GM12872 (cell line): ENCODE results near the gene APC.
A peak's percentile ranks its signal among the peaks of the same experiment; 100 is the strongest.

Experiments used
- TF ChIP-seq, protein P1 (sequence below): IDR thresholded peaks from 3 replicates; pipeline ENCODE4 v1.5.1; 2011; ENCODE audit warnings: low read depth, mild to moderate bottlenecking, low read length, moderate library complexity; ENCODE audit not compliant: insufficient read depth

The APC gene

GRCh38 chr5:112737070-112737462, 619 bp upstream of the APC start:
- TF ChIP-seq, protein P1, sequence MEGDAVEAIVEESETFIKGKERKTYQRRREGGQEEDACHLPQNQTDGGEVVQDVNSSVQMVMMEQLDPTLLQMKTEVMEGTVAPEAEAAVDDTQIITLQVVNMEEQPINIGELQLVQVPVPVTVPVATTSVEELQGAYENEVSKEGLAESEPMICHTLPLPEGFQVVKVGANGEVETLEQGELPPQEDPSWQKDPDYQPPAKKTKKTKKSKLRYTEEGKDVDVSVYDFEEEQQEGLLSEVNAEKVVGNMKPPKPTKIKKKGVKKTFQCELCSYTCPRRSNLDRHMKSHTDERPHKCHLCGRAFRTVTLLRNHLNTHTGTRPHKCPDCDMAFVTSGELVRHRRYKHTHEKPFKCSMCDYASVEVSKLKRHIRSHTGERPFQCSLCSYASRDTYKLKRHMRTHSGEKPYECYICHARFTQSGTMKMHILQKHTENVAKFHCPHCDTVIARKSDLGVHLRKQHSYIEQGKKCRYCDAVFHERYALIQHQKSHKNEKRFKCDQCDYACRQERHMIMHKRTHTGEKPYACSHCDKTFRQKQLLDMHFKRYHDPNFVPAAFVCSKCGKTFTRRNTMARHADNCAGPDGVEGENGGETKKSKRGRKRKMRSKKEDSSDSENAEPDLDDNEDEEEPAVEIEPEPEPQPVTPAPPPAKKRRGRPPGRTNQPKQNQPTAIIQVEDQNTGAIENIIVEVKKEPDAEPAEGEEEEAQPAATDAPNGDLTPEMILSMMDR: no peak

- TF ChIP-seq, protein P1: no peak; the same call in 2 of the 3 replicates
Observed at GRCh38 chr5:112738191-112738560, 491 bp downstream of the APC start.

DNA sequence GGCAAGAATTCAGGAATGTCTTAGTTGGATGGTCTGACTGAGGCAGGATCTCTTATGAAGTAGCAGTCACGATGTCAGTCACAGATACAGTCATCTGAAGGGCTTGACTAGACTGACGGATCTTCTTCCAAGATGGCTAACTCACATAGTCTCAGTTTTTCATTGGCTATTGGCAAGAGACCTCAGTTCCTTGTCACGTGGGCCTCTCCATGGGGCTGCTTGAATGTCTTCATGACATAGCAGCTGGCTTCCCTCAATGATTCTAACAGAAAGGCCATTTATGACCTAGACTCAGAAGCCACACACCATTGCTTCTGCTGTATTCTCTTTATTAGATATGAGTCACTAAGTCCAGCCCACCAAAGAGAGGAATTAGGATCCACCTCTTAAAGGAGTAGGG, 4.7 kb downstream of the APC start:
- TF ChIP-seq, protein P1: no peak

- TF ChIP-seq, protein P1: no peak
Observed at GRCh38 chr5:112743631-112744030, 5.9 kb downstream of the APC start.

DNA sequence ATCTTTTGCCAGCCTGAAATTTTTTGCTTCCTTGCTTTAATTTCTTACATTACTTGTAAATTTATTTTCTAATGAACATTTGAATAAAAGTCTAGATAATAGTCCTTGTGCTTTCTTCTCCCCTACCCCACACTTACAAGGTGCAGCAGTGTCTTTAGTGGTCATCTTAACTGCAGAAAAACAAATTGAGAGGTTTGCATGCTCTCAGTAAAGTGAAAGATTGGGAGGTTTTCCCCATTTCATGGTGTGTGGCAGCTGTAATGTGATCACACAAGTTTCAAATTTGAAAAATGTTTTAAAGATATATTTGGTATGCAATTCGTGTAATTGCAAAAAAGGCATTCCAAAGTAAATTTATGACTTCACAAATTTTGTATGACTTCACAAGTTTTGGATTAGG, 14.7 kb downstream of the APC start:
- TF ChIP-seq, protein P1: no peak

DNA sequence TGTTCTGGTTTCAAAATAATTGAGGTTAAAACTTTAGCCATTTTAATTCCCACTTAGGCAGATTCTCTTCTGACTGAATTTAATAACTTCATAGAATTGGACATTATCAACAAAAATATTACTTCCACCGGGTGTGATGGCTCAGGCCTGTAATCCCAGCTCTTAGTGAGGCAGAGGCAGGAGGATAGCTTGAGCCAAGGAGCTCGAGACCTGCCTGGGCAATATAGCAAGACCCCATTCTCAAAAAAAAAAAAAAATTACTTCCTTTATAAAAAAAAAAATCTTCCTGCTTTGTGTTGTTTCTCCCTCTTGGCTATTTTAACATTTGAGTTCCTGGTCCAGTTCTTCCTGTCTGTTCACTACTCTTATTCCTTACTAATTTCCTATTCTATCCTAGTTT, 18.0 kb downstream of the APC start:
- TF ChIP-seq, protein P1: no peak

- TF ChIP-seq, protein P1: peak; percentile 65
Observed at GRCh38 chr5:112757468-112758208, 20.0 kb downstream of the APC start.

- TF ChIP-seq, protein P1: no peak
Observed at GRCh38 chr5:112758676-112759075, 21.0 kb downstream of the APC start.
